ENCODE results near the gene ATG16L2. TPM values are rescaled to one million over a fixed set of nuclear protein-coding genes. Genes with fewer than 3 reads are reported as not detected.
"Not testable (repeated sequence)": the region's sequence is repeated elsewhere in the genome, so short reads cannot be mapped to it uniquely, and the experiment has no call there.

The ATG16L2 gene
- total RNA-seq, 1 donor from 2014 or later: 38.0 TPM

- DNase-seq (ENCODE audit: low spot score): no peak
Measured at GRCh38 chr11:72798361-72798760, 15.8 kb upstream of the ATG16L2 start.

- no peak for DNase-seq (ENCODE audit: low spot score)
Measured at GRCh38 chr11:72799441-72799840, 14.8 kb upstream of the ATG16L2 start.

- DNase-seq (ENCODE audit: low spot score): no peak
Measured at GRCh38 chr11:72802822-72803221, 11.4 kb upstream of the ATG16L2 start.

GRCh38 chr11:72805216-72805615 is 9.0 kb upstream of the ATG16L2 start:
- DNase-seq (ENCODE audit: low spot score): no peak

GRCh38 chr11:72806378-72806777 is 7.8 kb upstream of the ATG16L2 start:
- not testable (repeated sequence) for DNase-seq (ENCODE audit: low spot score)

- no peak for DNase-seq (ENCODE audit: low spot score)
Measured at GRCh38 chr11:72807021-72807693, 7.1 kb upstream of the ATG16L2 start.

GRCh38 chr11:72807792-72808191 is 6.4 kb upstream of the ATG16L2 start:
- no peak for DNase-seq (ENCODE audit: low spot score)

- no peak for DNase-seq (ENCODE audit: low spot score)
Measured at GRCh38 chr11:72808331-72808798, 5.8 kb upstream of the ATG16L2 start.

GRCh38 chr11:72811686-72812085 is 2.5 kb upstream of the ATG16L2 start:
- DNase-seq (ENCODE audit: low spot score): not testable (repeated sequence)

- DNase-seq (ENCODE audit: low spot score): no peak
Measured at GRCh38 chr11:72812604-72812966, 1.6 kb upstream of the ATG16L2 start.

- no peak for DNase-seq (ENCODE audit: low spot score)
Measured at GRCh38 chr11:72812967-72813739, 1.1 kb upstream of the ATG16L2 start.

GRCh38 chr11:72813740-72814285 is 398 bp upstream of the ATG16L2 start:
- peak; percentile 92 for DNase-seq (ENCODE audit: low spot score)

- DNase-seq (ENCODE audit: low spot score): no peak
Measured at GRCh38 chr11:72815110-72815618, 953 bp downstream of the ATG16L2 start.

GRCh38 chr11:72816404-72816990 is 2.3 kb downstream of the ATG16L2 start:
- DNase-seq (ENCODE audit: low spot score): no peak

- DNase-seq (ENCODE audit: low spot score): no peak
Measured at GRCh38 chr11:72817966-72818365, 3.8 kb downstream of the ATG16L2 start.

- no peak for DNase-seq (ENCODE audit: low spot score)
Measured at GRCh38 chr11:72818971-72819370, 4.8 kb downstream of the ATG16L2 start.

GRCh38 chr11:72820439-72821139 is 6.4 kb downstream of the ATG16L2 start:
- no peak for DNase-seq (ENCODE audit: low spot score)

- no peak for DNase-seq (ENCODE audit: low spot score)
Measured at GRCh38 chr11:72821221-72821919, 7.2 kb downstream of the ATG16L2 start.

- peak; percentile 91 for DNase-seq (ENCODE audit: low spot score)
Measured at GRCh38 chr11:72821920-72822799, 7.9 kb downstream of the ATG16L2 start.

Measured in umbilical cord (tissue), 2 donors.